DMS153 (cell line): ENCODE data around the gene NDUFV3.
"Not testable (repeated sequence)": the region's sequence is repeated elsewhere in the genome, so short reads cannot be mapped to it uniquely, and the experiment has no call there.

Experiments used
- DNase-seq: peaks from one replicate; lab custom pipeline; 2025; lab: John Stamatoyannopoulos, UW

The NDUFV3 gene

DNA sequence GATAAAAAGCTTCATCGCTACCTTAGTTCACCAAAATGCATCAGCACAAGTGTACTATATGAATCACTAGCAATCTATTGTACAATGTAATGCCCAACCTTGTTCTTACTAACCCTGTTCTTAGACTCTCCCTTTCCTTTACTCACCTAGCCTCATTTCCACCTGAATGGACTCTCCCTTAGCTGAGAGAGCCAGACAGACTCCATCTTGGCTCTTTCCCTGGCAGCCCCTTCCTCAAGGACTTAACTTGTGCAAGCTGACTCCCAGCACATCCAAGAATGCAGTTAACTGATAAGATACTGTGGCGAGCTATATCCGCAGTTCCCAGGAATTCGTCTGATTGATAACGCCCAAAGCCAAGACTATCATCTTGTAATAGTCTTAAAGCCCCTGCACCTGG, 43.3 kb downstream of the NDUFV3 start:
- DNase-seq, result not testable (repeated sequence)

DNA sequence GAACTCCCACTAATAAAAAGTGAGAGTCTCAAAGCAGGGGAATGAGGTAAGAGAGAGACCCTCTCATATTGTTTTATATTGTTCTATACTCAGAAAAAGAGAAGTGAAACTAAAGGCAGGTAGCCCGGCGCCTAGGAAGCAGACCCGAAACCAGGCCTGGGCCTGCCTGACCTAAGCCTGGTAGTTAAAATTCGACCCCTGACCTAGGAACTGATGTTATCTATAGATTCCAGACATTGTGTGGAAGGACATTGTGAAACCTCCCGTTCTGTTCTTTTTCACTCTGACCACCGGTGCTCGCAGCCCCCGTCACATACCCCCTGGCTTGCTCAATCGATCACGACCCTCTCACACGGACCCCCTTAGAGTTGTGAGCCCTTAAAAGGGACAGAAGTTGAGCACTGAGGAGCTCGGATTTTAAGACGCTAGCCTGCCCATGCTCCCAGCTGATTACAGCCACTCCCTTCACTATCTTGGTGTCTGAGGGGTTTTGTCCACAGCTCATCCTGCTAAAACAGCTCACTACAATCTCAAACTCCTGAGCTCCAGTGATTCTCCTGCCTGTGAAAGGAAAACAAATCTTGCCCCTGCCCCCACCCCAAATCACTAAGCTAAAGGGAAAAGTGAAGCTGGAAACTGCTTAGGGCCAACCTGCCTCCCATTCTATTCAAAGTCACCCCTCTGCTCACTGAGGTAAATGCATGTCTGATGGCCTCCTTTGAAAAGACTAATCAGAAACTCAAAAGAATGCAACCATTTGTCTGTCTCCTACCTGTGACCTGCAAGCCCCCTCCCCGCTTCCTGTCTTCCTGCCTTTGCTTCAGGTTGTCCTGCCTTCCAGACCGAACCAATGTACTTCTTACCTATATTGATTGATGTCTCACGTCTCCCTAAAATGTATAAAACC, 44.2 kb downstream of the NDUFV3 start:
- DNase-seq, result not testable (repeated sequence)

DNA sequence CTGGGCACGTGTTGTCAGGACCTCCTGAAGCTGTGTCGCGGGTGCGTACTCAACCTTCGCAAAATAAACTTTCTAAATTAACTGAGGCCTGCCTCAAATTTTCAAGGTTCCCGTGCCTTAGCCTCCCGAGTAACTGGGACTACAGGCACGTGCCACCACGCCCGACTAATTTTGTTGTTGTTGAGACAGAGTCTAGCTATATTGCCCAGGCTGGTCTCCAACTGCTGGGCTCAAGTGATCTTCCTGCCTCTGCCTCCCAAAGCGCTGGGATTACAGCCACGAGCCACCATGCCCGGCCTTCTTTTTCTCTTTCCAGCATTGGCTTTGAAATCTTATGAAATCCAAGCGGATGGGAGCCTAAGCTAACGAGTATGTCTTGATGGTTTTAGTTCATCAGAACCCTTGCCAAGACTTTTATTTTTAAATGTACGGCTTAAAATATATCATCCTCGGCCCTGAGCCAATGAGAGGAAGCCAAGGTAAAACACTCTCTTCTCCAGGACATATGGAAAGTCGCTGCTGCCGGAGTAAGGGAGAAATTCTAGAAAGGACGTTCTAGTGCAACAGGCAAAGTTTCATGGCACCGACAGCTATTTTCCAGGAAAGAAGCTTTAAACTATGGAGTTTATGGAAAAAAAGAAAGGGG, 45.0 kb downstream of the NDUFV3 start:
- DNase-seq, result no peak

DNA sequence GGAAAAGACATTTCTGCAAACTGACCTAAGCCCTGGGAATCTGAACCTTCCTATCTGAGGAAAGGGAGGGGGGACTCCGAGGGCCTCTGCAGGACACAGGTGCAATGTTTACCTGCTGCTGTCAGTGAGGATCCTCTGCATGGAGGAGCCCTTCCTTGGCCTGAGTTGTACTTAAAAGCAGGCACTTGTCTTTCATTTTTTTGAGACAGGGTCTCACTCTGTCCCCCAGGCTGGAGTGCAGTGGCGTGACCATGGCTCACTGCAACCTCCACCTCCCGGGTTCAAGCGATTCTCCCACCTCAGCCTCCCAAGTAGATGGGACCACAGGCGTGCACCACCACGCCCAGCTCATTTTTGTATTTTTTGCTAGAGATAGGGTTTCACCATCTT, 45.5 kb downstream of the NDUFV3 start:
- not testable (repeated sequence) for DNase-seq

DNA sequence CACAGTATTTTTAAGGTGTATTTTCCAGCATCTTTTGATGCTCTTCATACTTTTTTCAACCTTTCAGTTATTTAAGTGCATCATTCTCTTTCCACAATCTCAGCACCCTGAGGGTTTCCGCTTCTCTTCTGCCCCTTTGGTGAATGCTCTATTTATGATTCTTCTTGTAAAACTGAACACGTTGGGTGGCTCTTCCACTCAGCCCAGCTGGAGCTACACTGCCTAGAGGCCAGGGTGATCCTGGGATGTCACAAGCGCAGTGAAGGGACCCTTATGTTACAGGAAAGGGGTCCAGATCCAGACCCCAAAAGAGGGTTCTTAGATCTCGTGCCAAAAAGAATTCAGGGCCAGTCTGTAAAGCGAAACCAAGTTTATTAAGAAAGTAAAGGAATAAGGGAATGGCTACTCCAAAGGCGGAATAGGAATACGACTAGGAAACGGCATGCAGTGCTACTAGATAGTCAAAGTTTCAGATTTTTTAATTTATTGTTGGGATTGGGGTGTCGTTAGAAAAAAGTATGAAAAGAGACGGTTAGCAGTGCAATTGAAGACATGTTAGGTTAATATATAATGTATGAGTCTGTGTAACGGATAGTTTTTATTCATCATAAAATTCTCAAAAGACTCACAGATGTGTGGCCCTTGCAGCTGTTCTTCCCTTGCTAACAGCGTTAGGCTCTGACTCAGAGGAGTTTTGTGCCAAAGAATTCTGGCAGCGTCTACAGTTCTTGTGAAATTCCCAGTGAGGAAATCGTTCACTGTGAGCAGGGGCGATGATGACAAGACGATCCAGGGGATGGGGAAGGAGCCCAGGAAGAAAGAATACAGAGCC, 46.7 kb downstream of the NDUFV3 start:
- DNase-seq, result no peak

DNA sequence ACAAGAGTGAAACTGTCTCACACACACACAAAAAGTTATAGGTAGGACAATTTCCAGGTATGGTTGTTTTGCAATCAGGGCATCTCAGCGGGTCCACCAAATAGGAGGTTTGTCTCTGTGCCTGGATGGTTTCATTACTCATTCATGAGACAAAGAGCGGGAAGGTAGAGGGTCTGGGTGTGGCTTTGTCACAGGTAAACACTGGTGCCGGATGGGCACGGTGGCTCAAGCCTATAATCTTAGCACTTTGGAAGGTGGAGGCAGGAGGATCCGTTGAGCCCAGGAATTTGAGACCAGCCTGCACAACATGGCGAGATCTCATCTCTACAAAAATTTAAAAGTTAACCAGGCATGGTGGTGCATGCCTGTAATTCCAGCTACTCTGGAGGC, 48.6 kb downstream of the NDUFV3 start:
- DNase-seq, result no peak

DNA sequence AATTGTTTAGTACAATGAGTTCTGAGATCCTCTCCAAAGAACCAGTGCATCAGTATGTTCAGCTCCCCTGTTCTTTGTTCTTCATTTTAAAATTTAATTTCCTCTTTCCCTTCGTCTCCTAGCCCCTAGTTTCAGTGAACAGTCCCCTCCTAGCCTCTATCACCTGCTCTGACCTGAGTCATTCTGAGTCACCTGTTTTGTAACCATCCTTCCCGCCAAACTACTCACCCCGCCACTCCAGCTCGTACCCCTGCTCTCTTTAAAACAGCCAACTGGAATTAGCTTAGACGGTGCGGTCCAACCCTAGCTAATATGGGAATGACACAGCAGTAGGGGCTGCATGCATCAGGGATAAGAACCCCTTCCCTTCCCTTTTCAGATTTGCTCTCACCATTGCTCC, 49.1 kb downstream of the NDUFV3 start:
- DNase-seq, result no peak

DNA sequence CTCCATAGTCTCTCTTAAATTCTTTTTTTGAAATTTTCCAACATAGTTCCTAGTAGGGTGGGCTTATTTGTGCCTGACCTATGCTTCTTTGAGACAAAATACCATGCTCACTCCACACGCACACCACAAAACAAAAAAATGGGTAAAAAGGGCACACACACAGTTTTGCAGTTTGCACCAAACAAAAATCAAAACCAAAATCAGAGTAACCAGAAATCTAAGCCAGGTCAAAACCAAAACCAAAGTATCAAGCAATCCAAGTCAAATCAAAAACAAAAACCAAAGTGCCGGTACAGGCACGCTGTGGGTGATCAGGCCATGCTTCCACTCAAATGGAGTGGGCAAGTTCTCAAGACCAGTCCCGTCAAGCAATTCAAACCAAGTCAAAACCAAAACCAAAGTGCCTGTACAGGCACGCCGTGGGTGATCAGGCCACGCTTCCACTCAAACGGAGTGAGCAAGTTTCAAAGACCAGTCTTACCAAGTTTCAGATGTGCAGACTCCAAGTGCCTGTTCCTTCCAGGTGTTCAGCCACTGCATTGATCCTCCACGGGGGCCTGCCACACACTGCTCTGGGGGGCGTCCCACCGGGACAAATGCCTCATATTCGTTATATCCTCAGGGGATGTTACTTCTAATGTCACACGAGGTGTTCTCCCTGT, 56.1 kb downstream of the NDUFV3 start:
- DNase-seq, result not testable (repeated sequence)

DNA sequence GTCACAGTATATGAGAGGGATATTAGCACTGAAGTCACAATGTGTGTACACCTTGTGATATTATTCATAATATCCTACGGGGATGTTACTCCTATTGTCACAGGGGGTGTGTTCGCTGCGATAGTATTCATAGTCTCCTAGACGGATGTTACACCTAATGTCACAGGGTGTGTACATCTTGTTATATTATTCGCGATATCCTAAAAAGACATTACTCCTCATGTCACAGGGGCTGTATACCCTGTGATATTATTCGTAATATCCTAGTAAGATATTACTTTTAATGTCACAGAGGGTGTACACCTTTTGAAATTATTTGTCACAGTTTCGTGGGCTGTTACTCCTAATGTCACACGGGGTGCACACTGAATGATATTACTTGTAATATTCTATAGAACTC, 58.1 kb downstream of the NDUFV3 start:
- not testable (repeated sequence) for DNase-seq

DNA sequence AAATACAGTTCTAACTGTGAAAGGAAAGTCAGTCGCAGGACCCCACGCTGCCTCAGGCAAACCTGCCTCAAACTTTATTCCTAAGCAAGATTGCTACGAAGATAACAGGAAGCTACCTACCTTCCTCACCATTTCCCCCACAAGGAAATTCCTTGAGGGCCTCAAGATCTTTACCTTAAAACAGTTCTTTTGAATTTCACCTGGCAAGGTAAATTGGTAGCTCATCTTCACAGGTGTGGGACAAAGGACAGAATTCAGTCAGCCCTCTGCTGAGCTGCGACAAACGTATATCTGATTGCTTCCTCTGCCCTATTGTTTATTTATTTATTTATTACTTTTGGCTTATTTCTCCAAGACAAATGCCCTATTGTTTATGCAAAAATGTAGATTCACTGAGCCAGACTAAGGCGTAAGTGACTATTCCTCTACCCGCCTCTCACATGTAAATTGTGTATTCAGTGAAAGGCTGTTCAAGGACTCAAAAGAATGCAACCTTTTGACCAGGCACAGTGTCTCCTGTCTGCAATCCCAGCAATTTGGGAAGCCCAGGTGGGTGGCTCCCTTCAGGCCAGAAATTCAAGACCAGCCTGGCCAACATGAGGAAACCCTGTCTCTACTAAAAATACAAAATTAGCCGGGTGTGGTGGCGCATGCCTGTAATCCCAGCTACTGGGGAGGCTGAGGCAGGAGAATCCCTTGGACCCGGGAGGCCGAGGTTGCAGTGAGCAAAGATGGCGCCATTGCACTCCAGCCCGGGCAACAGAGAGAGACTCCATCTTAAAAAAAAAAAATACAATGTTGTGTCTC, 63.9 kb downstream of the NDUFV3 start:
- no peak for DNase-seq

DNA sequence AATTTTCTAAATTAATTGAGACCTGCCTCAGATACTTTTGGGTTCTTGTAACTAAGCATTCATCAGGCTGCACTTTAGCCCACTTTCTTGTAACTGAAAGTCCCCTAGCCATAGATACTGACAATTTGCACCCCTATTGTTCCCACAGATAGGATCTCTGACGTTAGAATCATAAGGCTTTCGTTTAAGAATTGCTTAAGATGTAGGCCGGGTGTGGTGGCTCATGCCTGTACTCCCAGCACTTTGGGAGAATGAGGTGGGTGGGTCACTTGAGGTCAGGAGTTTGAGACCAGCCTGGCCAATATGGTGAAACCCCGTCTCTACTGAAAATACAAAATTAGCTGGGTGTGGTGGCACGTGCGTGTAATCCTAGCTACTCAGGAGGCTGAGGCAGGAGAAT, 65.0 kb downstream of the NDUFV3 start:
- DNase-seq, result not testable (repeated sequence)

DNA sequence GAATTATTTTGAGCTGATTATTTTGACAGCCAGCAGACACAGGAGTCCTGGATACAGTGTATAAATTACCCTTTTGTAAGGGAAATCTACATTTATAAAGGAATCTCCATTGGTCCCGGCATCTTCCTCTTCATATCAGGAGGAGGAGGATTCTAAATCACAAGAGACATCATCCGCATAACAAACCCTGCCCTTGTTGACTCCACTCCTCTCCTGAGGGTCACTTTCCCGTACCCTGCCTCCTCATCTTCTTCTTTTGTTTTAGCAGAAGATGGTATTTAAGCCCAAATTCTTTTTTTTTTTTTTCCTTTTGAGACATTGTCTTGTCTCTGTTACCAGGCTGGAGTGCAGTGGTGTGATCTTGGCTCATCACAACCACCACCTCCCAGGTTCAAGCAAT, 66.6 kb downstream of the NDUFV3 start:
- no peak for DNase-seq

DNA sequence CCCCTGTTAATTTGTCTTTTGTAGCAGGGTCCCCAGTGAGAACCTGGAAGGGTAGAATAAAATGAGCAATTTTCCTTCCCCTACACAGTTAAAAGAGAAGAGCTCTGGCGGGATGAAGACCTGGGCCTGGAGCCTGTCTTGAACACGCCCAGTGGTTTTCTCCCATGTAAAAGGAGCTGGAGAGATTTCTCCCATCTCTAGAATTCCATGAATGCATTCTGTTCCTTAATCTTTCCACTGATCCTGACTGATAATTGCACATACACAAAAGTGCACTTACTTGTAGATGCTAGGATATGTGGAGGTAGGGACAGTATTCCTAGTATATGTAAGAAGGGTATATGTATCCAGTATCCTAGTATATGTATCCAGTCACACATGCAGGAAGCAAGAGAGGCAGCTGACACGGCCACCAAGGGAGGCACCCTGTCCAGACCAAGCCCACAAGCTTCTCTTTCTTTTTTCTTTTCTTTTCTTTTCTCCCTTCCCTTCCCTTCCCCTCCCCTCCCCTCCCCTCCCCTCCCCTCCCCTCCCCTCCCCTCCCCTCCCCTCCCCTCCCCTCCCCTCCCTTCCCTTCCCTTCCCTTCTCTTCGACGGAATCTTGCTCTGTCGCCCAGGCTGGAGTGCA, 69.4 kb downstream of the NDUFV3 start:
- no peak for DNase-seq
